ENCODE measurements around the gene SLFN11.
"Not testable (repeated sequence)": the region's sequence is repeated elsewhere in the genome, so short reads cannot be mapped to it uniquely, and the experiment has no call there.

SLFN11 gene

GRCh38 chr17:35359398-35359797 is 14.0 kb downstream of the SLFN11 start:
- no peak for DNase-seq (ENCODE audit: low read depth)

GRCh38 chr17:35352284-35352683 is 21.1 kb downstream of the SLFN11 start:
- no peak for DNase-seq (ENCODE audit: low read depth)

GRCh38 chr17:35350493-35350892 is 22.9 kb downstream of the SLFN11 start:
- no peak for DNase-seq (ENCODE audit: low read depth)

- DNase-seq (ENCODE audit: low read depth), result peak; percentile 18
These were observed 27.3 kb downstream of the SLFN11 start for GRCh38 chr17:35345926-35346771.

- no peak for DNase-seq (ENCODE audit: low read depth)
These were observed 27.9 kb downstream of the SLFN11 start for GRCh38 chr17:35345445-35345925.

GRCh38 chr17:35344262-35344661 is 29.2 kb downstream of the SLFN11 start:
- DNase-seq (ENCODE audit: low read depth), result no peak

GRCh38 chr17:35342276-35342675 is 31.1 kb downstream of the SLFN11 start:
- DNase-seq (ENCODE audit: low read depth), result no peak

GRCh38 chr17:35341411-35341992 is 31.9 kb downstream of the SLFN11 start:
- no peak for DNase-seq (ENCODE audit: low read depth)

GRCh38 chr17:35338230-35338629 is 35.2 kb downstream of the SLFN11 start:
- DNase-seq (ENCODE audit: low read depth), result no peak

GRCh38 chr17:35337364-35337763 is 36.1 kb downstream of the SLFN11 start:
- DNase-seq (ENCODE audit: low read depth), result no peak

GRCh38 chr17:35333578-35333977 is 39.8 kb downstream of the SLFN11 start:
- DNase-seq (ENCODE audit: low read depth), result not testable (repeated sequence)

GRCh38 chr17:35322749-35323148 is 50.7 kb downstream of the SLFN11 start:
- no peak for DNase-seq (ENCODE audit: low read depth)

GRCh38 chr17:35315971-35316370 is 57.5 kb downstream of the SLFN11 start:
- DNase-seq (ENCODE audit: low read depth), result no peak

GRCh38 chr17:35315283-35315682 is 58.1 kb downstream of the SLFN11 start:
- DNase-seq (ENCODE audit: low read depth), result no peak

GRCh38 chr17:35314415-35315216 is 58.8 kb downstream of the SLFN11 start:
- no peak for DNase-seq (ENCODE audit: low read depth)

GRCh38 chr17:35313875-35314409 is 59.5 kb downstream of the SLFN11 start:
- no peak for DNase-seq (ENCODE audit: low read depth)

GRCh38 chr17:35312790-35313711 is 60.4 kb downstream of the SLFN11 start:
- DNase-seq (ENCODE audit: low read depth), result peak; percentile 68

- no peak for DNase-seq (ENCODE audit: low read depth)
These were observed 61.1 kb downstream of the SLFN11 start for GRCh38 chr17:35312346-35312745.

- not testable (repeated sequence) for DNase-seq (ENCODE audit: low read depth)
These were observed 64.1 kb downstream of the SLFN11 start for GRCh38 chr17:35309345-35309744.
